Pancreas (tissue), 10 donors: ENCODE results near the gene TXNDC12. TPM values are rescaled to one million over a fixed set of nuclear protein-coding genes. Genes with fewer than 3 reads are reported as not detected.

ENCODE experiments used
- ATAC-seq, 4 donors: fragments of 200-7000 bp; cut with Tn5 transposase; one replicate each; pipeline versions ENCODE4 v1.8.0 to v1.9.1; 2020; ENCODE audit warnings: mild to moderate bottlenecking in 4 of 4, moderate library complexity in 4 of 4
- DNase-seq, 6 donors: peaks; one replicate each; pipeline ENCODE4 v3.0.0-alpha.2; 2020
- FAIRE-seq: peaks from 2 replicates; lab custom pipeline; 2012; peaks lifted over from hg19 to GRCh38; lab: Jason Lieb, UNC
- H3K27ac ChIP-seq, 4 donors: fragments of 200-600 bp; sonication (generic); 1 replicate in 3 of 4; 2 replicates in 1 of 4; pipeline versions ENCODE4 v1.5.0 to v1.8.0; 2020
- H3K27me3 ChIP-seq, 4 donors: fragments of 200-600 bp; one replicate each; pipeline ENCODE4 v1.8.0; 2021
- H3K36me3 ChIP-seq, 3 donors: fragments of 200-600 bp; sonication (generic) in 1 of 3; one replicate each; pipeline versions ENCODE4 v1.5.0 to v1.8.0; 2020 to 2021
- H3K4me1 ChIP-seq, 3 donors: fragments of 200-600 bp; one replicate each; pipeline ENCODE4 v1.8.0; 2021
- H3K4me3 ChIP-seq, 4 donors: fragments of 200-600 bp; sonication (generic) in 2 of 4; one replicate each; pipeline versions ENCODE4 v1.5.0 to v1.8.0; 2020 to 2021
- H3K9me3 ChIP-seq, 4 donors: fragments of 200-600 bp; one replicate each; pipeline ENCODE4 v1.8.0; 2021
- WGBS, 2 donors: extraction: QIAGEN DNeasy Blood & Tissue Kit; methylation state at CpG; one replicate each; pipeline ENCODE4 v1.1.7; 2013; 5-methylcytosine and 5-hydroxymethylcytosine counted together
- intact Hi-C, 3 donors: fragments of 100-400 bp; cut with DNase I; formaldehyde crosslinking; loops; one replicate each; pipeline versions ENCODE4 v1.11.1 to v1.14.2; 2022
- polyA plus RNA-seq, 2 donors: library from polyadenylated mRNA; stranded (reverse); fragments of 200-250 nt; gene quantifications; one replicate each; pipeline ENCODE4 v1.2.3, GENCODE V29; 2013
- total RNA-seq, 6 donors: library from RNA; stranded (reverse); fragmentation: NEBNext Ultra II Directional in 4 of 6; extraction: Animal tissue kit (Norgen Biotek cat#: 25700) in 4 of 6; gene quantifications; one replicate each; pipeline versions ENCODE4 v1.2.1 to v1.2.4, GENCODE V29; 2021 to 2023
- TF ChIP-seq, protein P1 (sequence below), 4 donors: fragments of 200-600 bp; sonication (generic) in 3 of 4; IDR thresholded peaks; one replicate each; pipeline versions ENCODE4 v1.5.0 to v1.8.0; 2021; ENCODE audit warnings: antibody characterized with exemption in 4 of 4
- donor health status: healthy with polysubstance abuse.
- donor health status: DM: no; HTN: no; CAD: no; lungs with moderate emphysema.
- donor health status: DM: no; HTN: no; CAD: no.
- donor health status: control.
- donor health status: control.
- donor health status: Bipolar disorder and iron deficiency.
- donor health status: DM: yes; HTN: yes; CAD: no.
- donor health status: DM: no; HTN: no; CAD: no.
- donor health status: DM: no; HTN: no; CAD: no.
- donor health status: DM: yes; HTN: yes; CAD: no.

The TXNDC12 gene
- total and polyA plus RNA-seq, 8 donors, result 9.9 to 39.4 (median 34.3) TPM

DNA sequence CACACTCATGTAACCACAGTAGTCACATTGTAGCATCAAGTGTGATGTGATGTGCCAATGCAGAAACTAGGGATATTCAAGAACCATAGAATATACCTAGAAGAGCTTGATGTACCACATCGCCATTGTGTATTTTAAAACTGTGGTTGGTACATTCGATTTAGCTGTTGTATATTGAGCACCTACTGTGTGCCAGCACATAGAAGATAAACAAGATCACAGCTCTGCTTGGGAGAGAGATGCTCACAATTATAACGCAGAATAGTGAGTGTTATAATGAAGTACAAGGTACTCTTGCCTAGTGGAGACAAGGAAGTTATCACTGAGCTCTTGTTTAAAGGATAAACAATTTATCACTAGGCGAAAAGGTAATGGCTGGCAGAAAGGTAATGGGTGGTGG is 5.8 kb upstream of the TXNDC12 start:
- H3K9me3 ChIP-seq, result no peaks in the 10 kb centered on the region
- H3K27me3 ChIP-seq, result no peaks in the 10 kb centered on the region
- H3K27ac ChIP-seq, result no peak overlapping the region
- intact Hi-C loops, result no loop called here
- ATAC-seq (no peak), DNase-seq (no peak), FAIRE-seq (no peak)
- peaks cover 0 to 12% (median 0%) of the 10 kb centered on the region in 3 donors for H3K36me3 ChIP-seq
- TF ChIP-seq, protein P1, sequence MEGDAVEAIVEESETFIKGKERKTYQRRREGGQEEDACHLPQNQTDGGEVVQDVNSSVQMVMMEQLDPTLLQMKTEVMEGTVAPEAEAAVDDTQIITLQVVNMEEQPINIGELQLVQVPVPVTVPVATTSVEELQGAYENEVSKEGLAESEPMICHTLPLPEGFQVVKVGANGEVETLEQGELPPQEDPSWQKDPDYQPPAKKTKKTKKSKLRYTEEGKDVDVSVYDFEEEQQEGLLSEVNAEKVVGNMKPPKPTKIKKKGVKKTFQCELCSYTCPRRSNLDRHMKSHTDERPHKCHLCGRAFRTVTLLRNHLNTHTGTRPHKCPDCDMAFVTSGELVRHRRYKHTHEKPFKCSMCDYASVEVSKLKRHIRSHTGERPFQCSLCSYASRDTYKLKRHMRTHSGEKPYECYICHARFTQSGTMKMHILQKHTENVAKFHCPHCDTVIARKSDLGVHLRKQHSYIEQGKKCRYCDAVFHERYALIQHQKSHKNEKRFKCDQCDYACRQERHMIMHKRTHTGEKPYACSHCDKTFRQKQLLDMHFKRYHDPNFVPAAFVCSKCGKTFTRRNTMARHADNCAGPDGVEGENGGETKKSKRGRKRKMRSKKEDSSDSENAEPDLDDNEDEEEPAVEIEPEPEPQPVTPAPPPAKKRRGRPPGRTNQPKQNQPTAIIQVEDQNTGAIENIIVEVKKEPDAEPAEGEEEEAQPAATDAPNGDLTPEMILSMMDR (IDR thresholded peaks at IDR 0.05), result no peak
- H3K4me3 ChIP-seq, result no peak overlapping the region
- 93 to 95% methylated on average over 4 of the region's 4 CpGs for WGBS, 2 donors
- peaks cover 16 to 31% (median 22%) of the 10 kb centered on the region in 3 donors for H3K4me1 ChIP-seq

DNA sequence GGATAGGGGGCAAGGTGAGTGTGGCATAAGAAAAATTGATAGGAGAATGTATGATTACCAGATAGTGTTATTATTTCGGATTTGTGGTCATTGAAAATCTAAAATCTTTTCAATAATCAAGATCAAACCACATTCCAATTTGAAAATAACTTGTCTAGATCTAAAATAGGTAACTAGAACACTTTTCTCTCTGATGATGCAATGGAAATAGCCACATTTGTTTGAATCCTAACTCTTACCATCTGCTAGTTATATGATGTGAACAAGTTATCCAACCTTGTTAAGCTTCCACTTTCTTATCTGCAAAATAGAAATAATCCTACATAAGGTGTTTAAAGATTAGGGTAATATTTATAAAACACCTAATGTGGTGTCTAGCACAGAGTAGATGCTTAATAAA is 4.9 kb upstream of the TXNDC12 start:
- intact Hi-C loops, result no loop called here
- H3K27me3 ChIP-seq, result no peaks in the 10 kb centered on the region
- TF ChIP-seq, protein P1 (IDR thresholded peaks at IDR 0.05), result no peak
- no peak overlapping the region for H3K4me3 ChIP-seq
- no peaks in the 10 kb centered on the region for H3K9me3 ChIP-seq
- DNase-seq (no peak), FAIRE-seq (no peak), ATAC-seq (no peak)
- peaks cover 0 to 4% (median 0%) of the 10 kb centered on the region in 3 donors for H3K36me3 ChIP-seq
- H3K27ac ChIP-seq, result no peak overlapping the region
- WGBS, 2 donors, result 72 to 89% methylated on average over 1 of the region's 1 CpG
- H3K4me1 ChIP-seq, result peaks cover 16 to 31% (median 22%) of the 10 kb centered on the region in 3 donors

DNA sequence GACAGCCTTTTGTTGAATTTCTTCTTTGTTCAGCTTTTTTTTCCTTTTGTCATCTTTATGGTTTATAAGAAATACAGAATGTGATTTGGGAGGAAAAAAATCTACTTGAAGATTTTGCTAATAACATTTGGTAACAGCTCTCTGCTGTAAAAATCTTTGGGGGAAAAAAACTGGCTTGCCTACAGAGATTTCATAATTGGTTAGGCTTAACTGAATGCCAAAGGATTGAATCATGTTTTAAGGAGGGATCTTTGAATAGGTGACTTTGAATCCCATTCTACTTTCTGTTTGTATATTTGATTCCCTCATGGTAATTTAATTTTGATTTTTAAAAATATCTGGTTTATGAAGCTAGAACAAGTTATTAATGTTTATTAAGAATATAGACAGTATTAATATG is 4.3 kb upstream of the TXNDC12 start:
- DNase-seq (no peak), FAIRE-seq (no peak), ATAC-seq (no peak)
- no peak overlapping the region for H3K4me3 ChIP-seq
- peaks cover 14 to 31% (median 22%) of the 10 kb centered on the region in 3 donors for H3K4me1 ChIP-seq
- no peaks in the 10 kb centered on the region for H3K36me3 ChIP-seq
- H3K27ac ChIP-seq, result no peak overlapping the region
- TF ChIP-seq, protein P1 (IDR thresholded peaks at IDR 0.05), result no peak
- H3K27me3 ChIP-seq, result no peaks in the 10 kb centered on the region
- H3K9me3 ChIP-seq, result no peaks in the 10 kb centered on the region
- intact Hi-C loops, result no loop called here

DNA sequence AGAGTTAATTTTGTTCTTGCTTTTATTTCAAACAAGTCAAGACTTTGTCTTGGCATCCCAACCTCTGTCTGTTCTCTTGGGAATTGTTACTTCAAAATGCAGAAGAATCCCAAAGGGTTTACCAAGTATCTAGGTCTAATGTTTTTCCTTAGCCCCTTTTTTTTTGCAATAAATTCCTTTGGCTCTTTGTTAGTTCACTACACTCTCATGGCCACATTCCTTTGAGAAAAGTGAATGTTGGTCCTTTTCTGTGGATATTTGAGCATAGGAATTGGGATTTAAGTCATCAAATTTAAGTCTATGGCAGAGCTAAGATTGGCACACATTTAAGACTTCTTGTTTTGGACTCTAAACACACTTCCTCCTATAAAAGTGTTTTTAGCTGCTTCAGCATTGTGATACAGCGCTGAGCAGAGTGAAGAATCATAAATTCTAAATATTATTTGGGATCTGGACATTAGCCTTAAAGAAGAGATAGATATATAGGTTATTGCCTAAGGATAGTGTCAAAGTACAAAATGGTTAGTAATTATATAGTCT is 3.0 kb upstream of the TXNDC12 start:
- H3K27me3 ChIP-seq, result no peaks in the 10 kb centered on the region
- no peaks in the 10 kb centered on the region for H3K9me3 ChIP-seq
- no peaks in the 10 kb centered on the region for H3K36me3 ChIP-seq
- ATAC-seq, result no peak
- no peak overlapping the region for H3K27ac ChIP-seq
- intact Hi-C loops, result no loop called here
- TF ChIP-seq, protein P1 (IDR thresholded peaks at IDR 0.05), result no peak
- H3K4me3 ChIP-seq, result peak overlapping the region in 1 of 4 donors; percentile 95
- WGBS, 2 donors, result 88 to 97% methylated on average over 1 of the region's 1 CpG
- H3K4me1 ChIP-seq, result peaks cover 14 to 40% (median 28%) of the 10 kb centered on the region in 3 donors
- FAIRE-seq, result no peak
- no peak for DNase-seq

DNA sequence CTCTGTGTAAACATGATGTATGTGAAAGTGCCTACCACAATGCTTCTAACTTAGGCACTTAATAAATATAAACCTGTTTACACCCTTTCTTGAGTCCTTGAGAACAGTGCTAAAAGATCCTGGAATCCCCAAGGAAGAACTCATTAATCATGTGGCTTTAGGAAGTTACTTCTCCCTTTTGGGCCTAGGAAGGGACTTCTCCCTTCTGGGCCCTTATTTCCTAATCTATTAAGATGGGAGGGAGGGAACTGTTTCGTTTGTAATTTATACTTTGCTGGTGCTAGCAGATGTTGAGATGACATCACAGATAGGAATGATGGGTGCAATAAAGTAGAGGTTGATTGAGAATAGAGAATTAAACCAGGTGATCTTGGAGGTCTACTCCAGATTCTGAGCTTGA is 2.3 kb upstream of the TXNDC12 start:
- intact Hi-C loops, result no loop called here
- H3K27me3 ChIP-seq, result no peaks in the 10 kb centered on the region
- peak overlapping the region in 2 of 4 donors; percentile 94 for H3K27ac ChIP-seq
- ATAC-seq (no peak), FAIRE-seq (no peak), DNase-seq (no peak)
- 0 to 8% methylated on average over 1 of the region's 1 CpG for whole genome bisulfite sequencing, 2 donors
- no peaks in the 10 kb centered on the region for H3K36me3 ChIP-seq
- TF ChIP-seq, protein P1 (IDR thresholded peaks at IDR 0.05), result no peak
- H3K9me3 ChIP-seq, result no peaks in the 10 kb centered on the region
- peaks cover 14 to 40% (median 28%) of the 10 kb centered on the region in 3 donors for H3K4me1 ChIP-seq
- peak overlapping the region in 3 of 4 donors; percentile 79 to 96 (median 95) for H3K4me3 ChIP-seq
